Measurements from ENCODE around the gene AXDND1. TPM values are rescaled to one million over a fixed set of nuclear protein-coding genes. Genes with fewer than 3 reads are reported as not detected.

The AXDND1 gene
- not detected for polyA plus RNA-seq (2013, experiment 1 of 2)
- not detected for polyA plus RNA-seq (2013, experiment 2 of 2)

- H3K9me3 ChIP-seq (ENCODE audit: control insufficient read depth, low read length) = no peaks in the 10 kb centered on the region
- WGBS, 2 experiments (ENCODE audit: insufficient coverage in 2 of 2) = 11% methylated on average over 32 to 33 of the region's 43 CpGs
- H3K4me1 ChIP-seq (ENCODE audit: control insufficient read depth, insufficient read depth, low read length, poor library complexity, severe bottlenecking) = peaks cover 4% of the 10 kb centered on the region
- peak within 1 kb of the TSS; percentile 73 for H3K4me3 ChIP-seq (ENCODE audit: extremely low read depth, insufficient read depth, low read length, poor library complexity, severe bottlenecking)
- H3K27ac ChIP-seq (ENCODE audit: low read depth, low read length, severe bottlenecking) = peak within 1 kb of the TSS; percentile 96
- no peaks in the 10 kb centered on the region for H3K36me3 ChIP-seq (ENCODE audit: control insufficient read depth, insufficient read depth, low read length)
Measured at GRCh38 chr1:179365342-179366092, at the start of gene AXDND1. Gene AXDND1, plus strand, starts transcription at chr1:179365971. Its CDS starts 539 bp downstream, at chr1:179366510.

- no peak overlapping the region for H3K27ac ChIP-seq (ENCODE audit: low read depth, low read length, severe bottlenecking)
- no peaks in the 10 kb centered on the region for H3K9me3 ChIP-seq (ENCODE audit: control insufficient read depth, low read length)
- no peak overlapping the region for H3K4me3 ChIP-seq (ENCODE audit: extremely low read depth, insufficient read depth, low read length, poor library complexity, severe bottlenecking)
- WGBS, 2 experiments (ENCODE audit: insufficient coverage in 2 of 2) = 86% methylated on average over 2 of the region's 5 CpGs; no CpG with 5 or more reads in 1 of the 2 experiments
- no peaks in the 10 kb centered on the region for H3K4me1 ChIP-seq (ENCODE audit: control insufficient read depth, insufficient read depth, low read length, poor library complexity, severe bottlenecking)
- peaks cover 23% of the 10 kb centered on the region for H3K36me3 ChIP-seq (ENCODE audit: control insufficient read depth, insufficient read depth, low read length)
Measured at GRCh38 chr1:179318491-179318890, 47.3 kb upstream of the AXDND1 start.

DNA sequence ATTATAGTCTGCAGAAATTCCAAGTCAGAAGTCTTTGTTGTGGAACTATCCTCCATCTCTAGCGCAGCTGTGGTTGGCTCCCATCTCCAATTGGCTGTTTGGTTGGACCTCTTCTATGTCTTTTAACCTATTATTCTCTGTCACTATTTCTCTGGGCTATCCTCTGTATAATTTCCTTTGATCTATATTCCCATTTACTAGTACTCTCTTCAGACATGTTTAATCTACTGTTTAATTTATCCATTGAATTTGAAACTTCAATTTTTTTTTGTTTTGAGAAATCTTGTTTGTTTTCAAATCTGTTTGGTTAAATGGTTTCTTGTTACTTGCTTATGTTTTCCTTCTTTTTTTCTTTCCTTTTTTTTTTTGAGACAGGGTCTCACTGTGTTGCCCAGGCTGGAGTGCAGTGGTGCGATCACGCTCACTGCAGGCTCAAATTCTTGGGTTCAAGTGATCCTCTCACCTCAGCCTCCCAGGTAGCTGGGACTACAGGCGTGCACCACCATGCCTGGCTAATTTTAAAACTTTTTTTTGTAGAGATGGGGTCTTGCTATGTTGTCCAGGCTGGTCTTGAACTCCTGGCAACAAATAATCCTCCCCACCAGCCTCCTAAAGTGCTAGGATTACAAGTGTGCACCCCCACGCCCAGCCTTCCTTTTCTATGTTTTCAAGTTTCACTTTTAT, 44.1 kb upstream of the AXDND1 start:
- Histone ChIP-seq H3K4me1 (ENCODE audit: control insufficient read depth, insufficient read depth, low read length, poor library complexity, severe bottlenecking) (no peaks in the 10 kb centered on the region), H3K36me3 (ENCODE audit: control insufficient read depth, insufficient read depth, low read length) (peaks cover 24% of the 10 kb centered on the region), H3K27ac (ENCODE audit: low read depth, low read length, severe bottlenecking) (no peak overlapping the region), H3K4me3 (ENCODE audit: extremely low read depth, insufficient read depth, low read length, poor library complexity, severe bottlenecking) (no peak overlapping the region), H3K9me3 (ENCODE audit: control insufficient read depth, low read length) (no peaks in the 10 kb centered on the region)
- 86 to 96% methylated on average over 3 to 4 of the region's 5 CpGs for WGBS, 2 experiments (ENCODE audit: insufficient coverage in 2 of 2)

- H3K4me3 ChIP-seq (ENCODE audit: extremely low read depth, insufficient read depth, low read length, poor library complexity, severe bottlenecking) = no peak overlapping the region
- 100% methylated on average over 1 of the region's 3 CpGs; no CpG with 5 or more reads in 1 of the 2 experiments for WGBS, 2 experiments (ENCODE audit: insufficient coverage in 2 of 2)
- H3K4me1 ChIP-seq (ENCODE audit: control insufficient read depth, insufficient read depth, low read length, poor library complexity, severe bottlenecking) = no peaks in the 10 kb centered on the region
- no peaks in the 10 kb centered on the region for H3K9me3 ChIP-seq (ENCODE audit: control insufficient read depth, low read length)
- no peak overlapping the region for H3K27ac ChIP-seq (ENCODE audit: low read depth, low read length, severe bottlenecking)
- peaks cover 32% of the 10 kb centered on the region for H3K36me3 ChIP-seq (ENCODE audit: control insufficient read depth, insufficient read depth, low read length)
Measured at GRCh38 chr1:179322557-179322956, 43.2 kb upstream of the AXDND1 start.

- Histone ChIP-seq H3K36me3 (ENCODE audit: control insufficient read depth, insufficient read depth, low read length) (peaks cover 40% of the 10 kb centered on the region), H3K4me3 (ENCODE audit: extremely low read depth, insufficient read depth, low read length, poor library complexity, severe bottlenecking) (no peak overlapping the region), H3K27ac (ENCODE audit: low read depth, low read length, severe bottlenecking) (no peak overlapping the region), H3K4me1 (ENCODE audit: control insufficient read depth, insufficient read depth, low read length, poor library complexity, severe bottlenecking) (no peaks in the 10 kb centered on the region), H3K9me3 (ENCODE audit: control insufficient read depth, low read length) (no peaks in the 10 kb centered on the region)
- 100% methylated on average over 1 of the region's 4 CpGs; no CpG with 5 or more reads in 1 of the 2 experiments for WGBS, 2 experiments (ENCODE audit: insufficient coverage in 2 of 2)
Measured at GRCh38 chr1:179323436-179323835, 42.3 kb upstream of the AXDND1 start.

- Histone ChIP-seq H3K36me3 (ENCODE audit: control insufficient read depth, insufficient read depth, low read length) (peaks cover 52% of the 10 kb centered on the region), H3K27ac (ENCODE audit: low read depth, low read length, severe bottlenecking) (no peak overlapping the region), H3K4me1 (ENCODE audit: control insufficient read depth, insufficient read depth, low read length, poor library complexity, severe bottlenecking) (no peaks in the 10 kb centered on the region), H3K4me3 (ENCODE audit: extremely low read depth, insufficient read depth, low read length, poor library complexity, severe bottlenecking) (no peak overlapping the region), H3K9me3 (ENCODE audit: control insufficient read depth, low read length) (peaks cover 7% of the 10 kb centered on the region)
- WGBS, 2 experiments (ENCODE audit: insufficient coverage in 2 of 2) = 81 to 95% methylated on average over 2 of the region's 2 CpGs
Measured at GRCh38 chr1:179325836-179326235, 39.9 kb upstream of the AXDND1 start.

GRCh38 chr1:179326746-179327145, 39.0 kb upstream of the AXDND1 start:
- H3K27ac ChIP-seq (ENCODE audit: low read depth, low read length, severe bottlenecking) = no peak overlapping the region
- H3K36me3 ChIP-seq (ENCODE audit: control insufficient read depth, insufficient read depth, low read length) = peaks cover 46% of the 10 kb centered on the region

DNA sequence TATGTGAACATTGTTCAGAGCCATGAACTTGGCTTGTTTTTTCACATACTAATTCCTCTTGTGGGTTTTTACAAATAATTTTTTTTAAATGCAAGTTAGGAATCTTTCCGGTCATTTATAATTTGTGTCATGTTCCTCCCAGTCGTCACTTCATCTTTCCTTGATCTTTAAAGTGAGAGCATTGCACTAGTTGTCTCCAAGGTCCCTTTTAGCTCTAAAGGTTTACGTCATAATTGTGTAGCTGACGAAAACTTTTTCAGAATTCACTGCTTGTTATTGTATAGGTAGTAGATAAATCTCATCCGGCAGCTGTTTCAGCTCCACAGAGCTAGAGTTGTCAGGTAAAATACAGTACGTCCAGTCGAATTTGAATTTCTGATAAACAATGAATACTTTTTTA, 38.6 kb upstream of the AXDND1 start:
- Histone ChIP-seq H3K4me1 (ENCODE audit: control insufficient read depth, insufficient read depth, low read length, poor library complexity, severe bottlenecking) (no peaks in the 10 kb centered on the region), H3K9me3 (ENCODE audit: control insufficient read depth, low read length) (peaks cover 7% of the 10 kb centered on the region), H3K4me3 (ENCODE audit: extremely low read depth, insufficient read depth, low read length, poor library complexity, severe bottlenecking) (no peak overlapping the region), H3K36me3 (ENCODE audit: control insufficient read depth, insufficient read depth, low read length) (peaks cover 45% of the 10 kb centered on the region), H3K27ac (ENCODE audit: low read depth, low read length, severe bottlenecking) (no peak overlapping the region)
- 98 to 100% methylated on average over 3 of the region's 7 CpGs for WGBS, 2 experiments (ENCODE audit: insufficient coverage in 2 of 2)

More at GRCh38 chr1:179326746-179327145, 39.0 kb upstream of the AXDND1 start:
- H3K9me3 ChIP-seq (ENCODE audit: control insufficient read depth, low read length) = peaks cover 7% of the 10 kb centered on the region
- H3K4me1 ChIP-seq (ENCODE audit: control insufficient read depth, insufficient read depth, low read length, poor library complexity, severe bottlenecking) = no peaks in the 10 kb centered on the region
- 90 to 94% methylated on average over 2 of the region's 3 CpGs for WGBS, 2 experiments (ENCODE audit: insufficient coverage in 2 of 2)
- H3K4me3 ChIP-seq (ENCODE audit: extremely low read depth, insufficient read depth, low read length, poor library complexity, severe bottlenecking) = no peak overlapping the region

- peaks cover 44% of the 10 kb centered on the region for H3K36me3 ChIP-seq (ENCODE audit: control insufficient read depth, insufficient read depth, low read length)
- H3K4me3 ChIP-seq (ENCODE audit: extremely low read depth, insufficient read depth, low read length, poor library complexity, severe bottlenecking) = no peak overlapping the region
- peaks cover 7% of the 10 kb centered on the region for H3K9me3 ChIP-seq (ENCODE audit: control insufficient read depth, low read length)
- no peak overlapping the region for H3K27ac ChIP-seq (ENCODE audit: low read depth, low read length, severe bottlenecking)
- WGBS, 2 experiments (ENCODE audit: insufficient coverage in 2 of 2) = 97 to 100% methylated on average over 3 of the region's 3 CpGs
- H3K4me1 ChIP-seq (ENCODE audit: control insufficient read depth, insufficient read depth, low read length, poor library complexity, severe bottlenecking) = no peaks in the 10 kb centered on the region
Measured at GRCh38 chr1:179327679-179328078, 38.1 kb upstream of the AXDND1 start.

- Histone ChIP-seq H3K36me3 (ENCODE audit: control insufficient read depth, insufficient read depth, low read length) (peaks cover 33% of the 10 kb centered on the region), H3K4me3 (ENCODE audit: extremely low read depth, insufficient read depth, low read length, poor library complexity, severe bottlenecking) (no peak overlapping the region), H3K4me1 (ENCODE audit: control insufficient read depth, insufficient read depth, low read length, poor library complexity, severe bottlenecking) (no peaks in the 10 kb centered on the region), H3K9me3 (ENCODE audit: control insufficient read depth, low read length) (peaks cover 7% of the 10 kb centered on the region), H3K27ac (ENCODE audit: low read depth, low read length, severe bottlenecking) (no peak overlapping the region)
- no CpG with 5 or more reads among the region's 2 CpGs for WGBS, 2 experiments (ENCODE audit: insufficient coverage in 2 of 2)
Measured at GRCh38 chr1:179329862-179330261, 35.9 kb upstream of the AXDND1 start.

DNA sequence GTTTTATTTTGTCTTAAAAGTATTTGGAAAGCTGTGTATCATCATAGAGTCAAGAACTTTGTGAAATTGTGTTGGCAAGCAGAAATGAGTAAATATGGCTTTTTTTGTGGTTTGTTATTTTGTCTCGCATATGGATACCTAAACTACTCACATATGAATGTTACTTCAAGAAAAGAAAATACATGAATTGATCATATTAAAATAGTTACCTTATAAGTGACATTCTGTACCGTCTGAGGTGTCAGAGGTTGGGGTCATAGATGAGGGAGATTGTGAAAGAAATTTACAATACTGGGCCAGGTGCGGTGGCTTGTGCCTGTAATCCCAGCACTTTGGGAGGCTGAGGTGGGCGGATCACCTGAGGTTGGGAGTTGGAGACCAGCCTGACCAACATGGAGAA, 31.3 kb upstream of the AXDND1 start:
- 87 to 98% methylated on average over 3 of the region's 4 CpGs for WGBS, 2 experiments (ENCODE audit: insufficient coverage in 2 of 2)
- no peak overlapping the region for H3K4me3 ChIP-seq (ENCODE audit: extremely low read depth, insufficient read depth, low read length, poor library complexity, severe bottlenecking)
- peaks cover 2% of the 10 kb centered on the region for H3K9me3 ChIP-seq (ENCODE audit: control insufficient read depth, low read length)
- no peak overlapping the region for H3K27ac ChIP-seq (ENCODE audit: low read depth, low read length, severe bottlenecking)
- H3K36me3 ChIP-seq (ENCODE audit: control insufficient read depth, insufficient read depth, low read length) = peaks cover 21% of the 10 kb centered on the region
- no peaks in the 10 kb centered on the region for H3K4me1 ChIP-seq (ENCODE audit: control insufficient read depth, insufficient read depth, low read length, poor library complexity, severe bottlenecking)

Data from mesodermal cell (in vitro differentiated cells).